ENCODE measurements around the gene HNRNPM.
A peak's percentile ranks its signal among the peaks of the same experiment; 100 is the strongest.

HNRNPM gene

GRCh38 chr19:8487137-8487851 is 42.5 kb downstream of the HNRNPM start:
- Histone ChIP-seq H3K27ac (replicated peaks) (peak overlapping the region; percentile 83), H3K27me3 (ENCODE audit: insufficient read depth, poor library complexity, severe bottlenecking) (no peaks in the 10 kb centered on the region), H3K4me3 (replicated peaks; ENCODE audit: insufficient read depth, low read length) (no peak overlapping the region)
- TF ChIP-seq GABPA (IDR thresholded peaks at IDR 0.05; ENCODE audit: low read depth) (peak; percentile 47), SPI1 (IDR thresholded peaks at IDR 0.05; ENCODE audit: borderline replicate concordance, low read depth) (peak; percentile 83; the same call in 1 of the 2 replicates), CTCF (IDR thresholded peaks at IDR 0.05; ENCODE audit: insufficient read depth, low read length) (peak; percentile 30), POLR2AphosphoS5 (IDR thresholded peaks at IDR 0.05; ENCODE audit: low read depth) (peak; percentile 97), REST (IDR thresholded peaks at IDR 0.05; ENCODE audit: insufficient replicate concordance, low read depth) (no peak)
- peak; percentile 95 to 100 for DNase-seq (ENCODE audit: low read depth in 1 of 2, low spot score in 1 of 2)

GRCh38 chr19:8488365-8488764 is 43.6 kb downstream of the HNRNPM start:
- TF ChIP-seq SPI1 (IDR thresholded peaks at IDR 0.05; ENCODE audit: borderline replicate concordance, low read depth) = no peak
- TF ChIP-seq GABPA (IDR thresholded peaks at IDR 0.05; ENCODE audit: low read depth) = no peak
- TF ChIP-seq POLR2AphosphoS5 (IDR thresholded peaks at IDR 0.05; ENCODE audit: low read depth) = no peak; the same call in 1 of the 2 replicates
- TF ChIP-seq REST (IDR thresholded peaks at IDR 0.05; ENCODE audit: insufficient replicate concordance, low read depth) = no peak
- TF ChIP-seq CTCF (IDR thresholded peaks at IDR 0.05; ENCODE audit: insufficient read depth, low read length) = no peak
- H3K27ac ChIP-seq (replicated peaks) = peak overlapping the region; percentile 83
- peak in 1 of 2 experiments; percentile 31 for DNase-seq (ENCODE audit: low read depth in 1 of 2, low spot score in 1 of 2)
- no peaks in the 10 kb centered on the region for H3K27me3 ChIP-seq (ENCODE audit: insufficient read depth, poor library complexity, severe bottlenecking)
- H3K4me3 ChIP-seq (replicated peaks; ENCODE audit: insufficient read depth, low read length) = no peak overlapping the region

- TF ChIP-seq CTCF (IDR thresholded peaks at IDR 0.05; ENCODE audit: insufficient read depth, low read length) (no peak), REST (IDR thresholded peaks at IDR 0.05; ENCODE audit: insufficient replicate concordance, low read depth) (no peak), GABPA (IDR thresholded peaks at IDR 0.05; ENCODE audit: low read depth) (no peak), POLR2AphosphoS5 (IDR thresholded peaks at IDR 0.05; ENCODE audit: low read depth) (peak; percentile 81), SPI1 (IDR thresholded peaks at IDR 0.05; ENCODE audit: borderline replicate concordance, low read depth) (no peak)
- Histone ChIP-seq H3K27me3 (ENCODE audit: insufficient read depth, poor library complexity, severe bottlenecking) (no peaks in the 10 kb centered on the region), H3K4me3 (replicated peaks; ENCODE audit: insufficient read depth, low read length) (no peak overlapping the region), H3K27ac (replicated peaks) (peak overlapping the region; percentile 90)
- DNase-seq (ENCODE audit: low read depth in 1 of 2, low spot score in 1 of 2) = no peak
Observed at GRCh38 chr19:8489561-8490394, 45.0 kb downstream of the HNRNPM start.

Measured in HL-60 (cell line).